A549 treated with DMSO at 1 μM for 4 hours (cell line): ENCODE data around the gene GABRA1. TPM values are rescaled to one million over a fixed set of nuclear protein-coding genes. Genes with fewer than 3 reads are reported as not detected.

Experiments
- total RNA-seq: library from RNA; stranded (reverse); fragments of 200-300 nt; extraction: Qiagen RNA extraction; gene quantifications from 5 replicates; pipeline ENCODE4 v1.2.3, GENCODE V29; 2022; ENCODE audit warnings: low read depth

GABRA1 gene
- total RNA-seq = not detected in 5 replicates

DNA sequence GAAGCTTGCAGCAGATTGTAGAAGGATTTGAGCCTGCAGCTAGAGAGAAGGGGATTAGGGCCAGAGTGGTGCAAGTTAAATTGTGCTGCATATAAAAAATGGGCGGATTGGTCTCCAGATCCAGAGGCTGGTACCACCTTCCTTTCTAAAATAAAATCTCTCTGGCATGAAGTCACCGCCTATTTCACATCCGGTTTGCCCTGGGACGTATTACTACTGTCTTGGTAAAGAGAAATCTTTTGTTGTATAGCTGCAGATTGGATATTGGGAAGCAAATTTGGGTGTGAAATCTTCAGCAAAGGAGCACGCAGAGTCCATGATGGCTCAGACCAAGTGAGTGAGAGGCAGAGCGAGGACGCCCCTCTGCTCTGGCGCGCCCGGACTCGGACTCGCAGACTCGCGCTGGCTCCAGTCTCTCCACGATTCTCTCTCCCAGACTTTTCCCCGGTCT lies at the start of gene GABRA1:
Gene GABRA1, plus strand, starts transcription at position 180 of the 451 bp plus-strand sequence. CDS start 2,691 bp downstream, outside the sequence.

Other genes starting within 250 kb of the GABRA1 start
- gene GABRA6, start 162.4 kb upstream of the GABRA1 start, total RNA-seq = not detected in 5 replicates
- not detected in 5 replicates for gene GABRG2, start 219.7 kb downstream of the GABRA1 start, total RNA-seq